ENCODE results near the gene SYT2. TPM values are rescaled to one million over a fixed set of nuclear protein-coding genes. Genes with fewer than 3 reads are reported as not detected.

SYT2 gene
- total and polyA plus RNA-seq, 9 of the 15 experiments (the other 6 are each of a cell fraction or from before 2014, with no cell fraction given) = not detected

GRCh38 chr1:202664083-202664482 lies 46.2 kb downstream of the SYT2 start:
- Histone ChIP-seq H4K20me1 (replicated peaks; ENCODE audit: control insufficient read depth, insufficient read depth, low read length) (peaks cover 6% of the 10 kb centered on the region; the same call in 1 of the 2 replicates), H3K27ac (ENCODE audit: extremely low read depth, low read depth, low read length) (no peak overlapping the region), H3K9ac (ENCODE audit: insufficient read depth in 1 of 2, low read depth in 2 of 2, low read length in 2 of 2) (no peak overlapping the region), H3K27me3 (ENCODE audit: control insufficient read depth in 2 of 2, insufficient read depth in 2 of 2, low read length in 2 of 2) (peaks cover 46 to 60% of the 10 kb centered on the region in 2 experiments), H3K79me2 (ENCODE audit: control insufficient read depth, insufficient read depth, low read length) (no peaks in the 10 kb centered on the region), H2AFZ (ENCODE audit: low read depth, low read length) (no peak overlapping the region), H3K9me3 (replicated peaks; ENCODE audit: control insufficient read depth, insufficient read depth, low read depth, low read length) (no peaks in the 10 kb centered on the region), H3K36me3 (ENCODE audit: control insufficient read depth, insufficient read depth, low read length) (no peaks in the 10 kb centered on the region), H3K9me1 (ENCODE audit: control insufficient read depth, insufficient read depth, low read length) (no peaks in the 10 kb centered on the region), H3K4me3 (no peak overlapping the region), H3K4me2 (ENCODE audit: insufficient read depth, low read length) (no peak overlapping the region), H3K4me1 (replicated peaks in 1 of 2; ENCODE audit: control insufficient read depth in 2 of 2, insufficient read depth in 2 of 2, low read length in 2 of 2) (no peaks in the 10 kb centered on the region)
- no peak for ATAC-seq
- intact Hi-C loops (cut with micrococcal nuclease) = no loop called here
- BruUV-seq (replicated peaks) = no TSS peak
- ChIA-PET CTCF (ENCODE audit: low intra/inter-chr PET ratio) (no interaction called here), POLR2A (no interaction called here)
- 0% methylated on average over 1 of the region's 1 CpG for WGBS (ENCODE audit: insufficient coverage, low coverage, missing lambda C conversion rate)
- TF ChIP-seq SPI1 (IDR thresholded peaks at IDR 0.05; ENCODE audit: borderline replicate concordance, low read depth, low read length) (no peak), SRF (CRISPR knock-in tag; IDR thresholded peaks at IDR 0.05) (no peak), ZNF699 (CRISPR knock-in tag; IDR thresholded peaks at IDR 0.05; ENCODE audit: insufficient replicate concordance) (no peak), ZNF764 (CRISPR knock-in tag; IDR thresholded peaks at IDR 0.05; ENCODE audit: low read depth) (no peak), DPF2 (IDR thresholded peaks at IDR 0.05) (no peak), NFIC (IDR thresholded peaks at IDR 0.05) (no peak), POLR2G (IDR thresholded peaks at IDR 0.05; ENCODE audit: low read depth, low read length) (no peak), BACH1 (tag; IDR thresholded peaks at IDR 0.05) (no peak), ZNF668 (CRISPR knock-in tag; IDR thresholded peaks at IDR 0.05) (no peak), SMC3 (conservative IDR thresholded peaks at IDR 0.05; ENCODE audit: insufficient read depth, low read depth, low read length) (no peak), GTF2B (IDR thresholded peaks at IDR 0.05; ENCODE audit: extremely low read depth, insufficient read length) (no peak), ZNF184 (CRISPR knock-in tag; IDR thresholded peaks at IDR 0.05) (no peak), YY1 (IDR thresholded peaks at IDR 0.05; ENCODE audit: borderline replicate concordance in 1 of 3, control insufficient read depth in 1 of 3, extremely low read depth in 1 of 3, insufficient read depth in 3 of 3, insufficient read length in 1 of 3, insufficient replicate concordance in 2 of 3, low read depth in 1 of 3, low read length in 2 of 3) (no peak), TAF7 (tag; IDR thresholded peaks at IDR 0.05) (no peak), L3MBTL2 (IDR thresholded peaks at IDR 0.05) (no peak)
- TF ChIP-seq, protein P1, sequence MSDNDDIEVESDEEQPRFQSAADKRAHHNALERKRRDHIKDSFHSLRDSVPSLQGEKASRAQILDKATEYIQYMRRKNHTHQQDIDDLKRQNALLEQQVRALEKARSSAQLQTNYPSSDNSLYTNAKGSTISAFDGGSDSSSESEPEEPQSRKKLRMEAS (CRISPR knock-in tag; IDR thresholded peaks at IDR 0.05) = no peak
- TF ChIP-seq, protein P2, sequence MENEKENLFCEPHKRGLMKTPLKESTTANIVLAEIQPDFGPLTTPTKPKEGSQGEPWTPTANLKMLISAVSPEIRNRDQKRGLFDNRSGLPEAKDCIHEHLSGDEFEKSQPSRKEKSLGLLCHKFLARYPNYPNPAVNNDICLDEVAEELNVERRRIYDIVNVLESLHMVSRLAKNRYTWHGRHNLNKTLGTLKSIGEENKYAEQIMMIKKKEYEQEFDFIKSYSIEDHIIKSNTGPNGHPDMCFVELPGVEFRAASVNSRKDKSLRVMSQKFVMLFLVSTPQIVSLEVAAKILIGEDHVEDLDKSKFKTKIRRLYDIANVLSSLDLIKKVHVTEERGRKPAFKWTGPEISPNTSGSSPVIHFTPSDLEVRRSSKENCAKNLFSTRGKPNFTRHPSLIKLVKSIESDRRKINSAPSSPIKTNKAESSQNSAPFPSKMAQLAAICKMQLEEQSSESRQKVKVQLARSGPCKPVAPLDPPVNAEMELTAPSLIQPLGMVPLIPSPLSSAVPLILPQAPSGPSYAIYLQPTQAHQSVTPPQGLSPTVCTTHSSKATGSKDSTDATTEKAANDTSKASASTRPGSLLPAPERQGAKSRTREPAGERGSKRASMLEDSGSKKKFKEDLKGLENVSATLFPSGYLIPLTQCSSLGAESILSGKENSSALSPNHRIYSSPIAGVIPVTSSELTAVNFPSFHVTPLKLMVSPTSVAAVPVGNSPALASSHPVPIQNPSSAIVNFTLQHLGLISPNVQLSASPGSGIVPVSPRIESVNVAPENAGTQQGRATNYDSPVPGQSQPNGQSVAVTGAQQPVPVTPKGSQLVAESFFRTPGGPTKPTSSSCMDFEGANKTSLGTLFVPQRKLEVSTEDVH (IDR thresholded peaks at IDR 0.05; ENCODE audit: low read depth, partially characterized antibody) = no peak
- no peak for FAIRE-seq
- in situ Hi-C loops (cut with MboI) = no loop called here
- DNase-seq (ENCODE audit: extremely low read depth in 1 of 4, low spot score in 3 of 4) = no peak
